NCI-H1105 treated with DMSO at 0.1 percent for 48 hours (cell line): ENCODE measurements around the gene MOB1B.
"Not testable (repeated sequence)": the region's sequence is repeated elsewhere in the genome, so short reads cannot be mapped to it uniquely, and the experiment has no call there.

Experiments
- DNase-seq: peaks from one replicate; lab custom pipeline; 2025; lab: John Stamatoyannopoulos, UW

MOB1B gene

GRCh38 chr4:70901984-70902576 is at the start of gene MOB1B:
MOB1B (plus strand) TSS chr4:70902369; CDS start chr4:70902537, 168 bp downstream.
- DNase-seq = peak; percentile 69

- DNase-seq = no peak
Measured at GRCh38 chr4:70855464-70855863, 46.7 kb upstream of the MOB1B start.

GRCh38 chr4:70858454-70858853 is 43.7 kb upstream of the MOB1B start:
- no peak for DNase-seq

GRCh38 chr4:70859066-70859465 is 43.1 kb upstream of the MOB1B start:
- no peak for DNase-seq

GRCh38 chr4:70863099-70863790 is 38.9 kb upstream of the MOB1B start:
- DNase-seq = no peak

GRCh38 chr4:70868778-70869177 is 33.4 kb upstream of the MOB1B start:
- no peak for DNase-seq

GRCh38 chr4:70873216-70873615 is 29.0 kb upstream of the MOB1B start:
- no peak for DNase-seq

GRCh38 chr4:70874268-70875156 is 27.7 kb upstream of the MOB1B start:
- no peak for DNase-seq

GRCh38 chr4:70877556-70877955 is 24.6 kb upstream of the MOB1B start:
- no peak for DNase-seq

GRCh38 chr4:70880739-70881138 is 21.4 kb upstream of the MOB1B start:
- DNase-seq = no peak

- DNase-seq = no peak
Measured at GRCh38 chr4:70885174-70885573, 17.0 kb upstream of the MOB1B start.

GRCh38 chr4:70892086-70892769 is 9.9 kb upstream of the MOB1B start:
- DNase-seq = no peak

GRCh38 chr4:70893790-70894189 is 8.4 kb upstream of the MOB1B start:
- DNase-seq = no peak

GRCh38 chr4:70895405-70895804 is 6.8 kb upstream of the MOB1B start:
- DNase-seq = no peak

GRCh38 chr4:70895811-70896491 is 6.2 kb upstream of the MOB1B start:
- DNase-seq = no peak

GRCh38 chr4:70898581-70898980 is 3.6 kb upstream of the MOB1B start:
- not testable (repeated sequence) for DNase-seq

- no peak for DNase-seq
Measured at GRCh38 chr4:70901607-70901983, 574 bp upstream of the MOB1B start.

GRCh38 chr4:70902577-70903290 is 565 bp downstream of the MOB1B start:
- DNase-seq = peak; percentile 7

- no peak for DNase-seq
Measured at GRCh38 chr4:70903291-70903603, 1.1 kb downstream of the MOB1B start.

- DNase-seq = no peak
Measured at GRCh38 chr4:70908993-70909556, 6.9 kb downstream of the MOB1B start.

GRCh38 chr4:70914000-70914399 is 11.8 kb downstream of the MOB1B start:
- no peak for DNase-seq
